Measurements from ENCODE around the gene DDX23. TPM values are rescaled to one million over a fixed set of nuclear protein-coding genes. Genes with fewer than 3 reads are reported as not detected.

Gene DDX23
- total RNA-seq, 1 donor from 2014 or later: 59.1 TPM

DNA sequence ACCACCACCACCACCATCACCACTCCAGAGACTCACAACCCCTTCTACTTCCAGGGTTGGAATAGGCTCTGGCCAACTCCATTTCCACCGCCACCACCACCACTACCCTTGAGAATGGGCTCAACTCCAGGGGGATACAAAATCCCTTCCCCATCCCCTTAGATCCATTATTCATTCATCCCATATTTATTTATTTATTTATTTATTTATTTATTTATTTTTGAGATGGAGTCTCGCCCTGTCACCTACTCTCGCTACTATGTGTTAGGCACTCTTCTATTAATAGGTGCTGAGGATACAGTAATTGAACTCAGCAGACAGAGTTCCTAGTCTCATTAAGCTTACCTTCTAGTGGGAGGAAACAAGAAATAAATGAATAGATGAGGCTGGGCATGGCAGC lies 58.3 kb downstream of the DDX23 start:
- Mint-ChIP-seq H3K27ac (ENCODE audit: unreplicated experiment) (no peak overlapping the region), H3K4me1 (ENCODE audit: low read depth) (peaks cover 16% of the 10 kb centered on the region), H3K9me3 (ENCODE audit: low read depth) (no peaks in the 10 kb centered on the region), H3K27me3 (ENCODE audit: low read depth) (no peaks in the 10 kb centered on the region), H3K4me3 (ENCODE audit: unreplicated experiment) (no peak overlapping the region), H3K36me3 (ENCODE audit: low read depth) (no peaks in the 10 kb centered on the region)
- DNase-seq (ENCODE audit: low spot score): no peak
- TF ChIP-seq, protein P1, sequence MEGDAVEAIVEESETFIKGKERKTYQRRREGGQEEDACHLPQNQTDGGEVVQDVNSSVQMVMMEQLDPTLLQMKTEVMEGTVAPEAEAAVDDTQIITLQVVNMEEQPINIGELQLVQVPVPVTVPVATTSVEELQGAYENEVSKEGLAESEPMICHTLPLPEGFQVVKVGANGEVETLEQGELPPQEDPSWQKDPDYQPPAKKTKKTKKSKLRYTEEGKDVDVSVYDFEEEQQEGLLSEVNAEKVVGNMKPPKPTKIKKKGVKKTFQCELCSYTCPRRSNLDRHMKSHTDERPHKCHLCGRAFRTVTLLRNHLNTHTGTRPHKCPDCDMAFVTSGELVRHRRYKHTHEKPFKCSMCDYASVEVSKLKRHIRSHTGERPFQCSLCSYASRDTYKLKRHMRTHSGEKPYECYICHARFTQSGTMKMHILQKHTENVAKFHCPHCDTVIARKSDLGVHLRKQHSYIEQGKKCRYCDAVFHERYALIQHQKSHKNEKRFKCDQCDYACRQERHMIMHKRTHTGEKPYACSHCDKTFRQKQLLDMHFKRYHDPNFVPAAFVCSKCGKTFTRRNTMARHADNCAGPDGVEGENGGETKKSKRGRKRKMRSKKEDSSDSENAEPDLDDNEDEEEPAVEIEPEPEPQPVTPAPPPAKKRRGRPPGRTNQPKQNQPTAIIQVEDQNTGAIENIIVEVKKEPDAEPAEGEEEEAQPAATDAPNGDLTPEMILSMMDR (IDR thresholded peaks at IDR 0.05): no peak

DNA sequence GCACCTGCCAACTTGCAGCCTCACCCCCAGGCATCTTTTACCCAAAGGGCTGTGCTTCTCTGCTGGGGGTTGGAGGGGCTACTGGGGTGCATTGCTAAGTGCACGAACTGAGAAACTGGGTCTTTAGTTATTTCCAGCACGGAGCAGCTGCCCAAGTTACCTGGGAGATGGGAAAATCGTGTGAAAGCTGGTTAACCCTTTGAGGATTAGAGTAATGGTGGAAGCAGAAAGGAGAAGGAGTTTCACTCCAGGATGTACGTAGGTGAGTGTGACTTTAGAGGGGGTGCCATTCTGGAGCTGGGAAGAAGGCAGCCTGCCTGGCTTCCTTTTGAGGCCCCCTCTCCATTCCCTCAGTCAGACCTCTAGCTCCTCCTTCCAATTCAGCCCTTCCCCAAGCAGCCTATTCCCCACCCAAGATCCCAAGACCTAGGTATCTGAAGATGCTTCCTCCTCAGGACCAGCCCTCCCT lies 62.1 kb downstream of the DDX23 start:
- Mint-ChIP-seq H3K27me3 (ENCODE audit: low read depth) (no peaks in the 10 kb centered on the region), H3K4me1 (ENCODE audit: low read depth) (peaks cover 38% of the 10 kb centered on the region), H3K4me3 (ENCODE audit: unreplicated experiment) (peak overlapping the region; percentile 93), H3K36me3 (ENCODE audit: low read depth) (no peaks in the 10 kb centered on the region), H3K27ac (ENCODE audit: unreplicated experiment) (peak overlapping the region; percentile 13), H3K9me3 (ENCODE audit: low read depth) (no peaks in the 10 kb centered on the region)
- DNase-seq (ENCODE audit: low spot score): no peak
- TF ChIP-seq, protein P1 (IDR thresholded peaks at IDR 0.05): no peak

DNA sequence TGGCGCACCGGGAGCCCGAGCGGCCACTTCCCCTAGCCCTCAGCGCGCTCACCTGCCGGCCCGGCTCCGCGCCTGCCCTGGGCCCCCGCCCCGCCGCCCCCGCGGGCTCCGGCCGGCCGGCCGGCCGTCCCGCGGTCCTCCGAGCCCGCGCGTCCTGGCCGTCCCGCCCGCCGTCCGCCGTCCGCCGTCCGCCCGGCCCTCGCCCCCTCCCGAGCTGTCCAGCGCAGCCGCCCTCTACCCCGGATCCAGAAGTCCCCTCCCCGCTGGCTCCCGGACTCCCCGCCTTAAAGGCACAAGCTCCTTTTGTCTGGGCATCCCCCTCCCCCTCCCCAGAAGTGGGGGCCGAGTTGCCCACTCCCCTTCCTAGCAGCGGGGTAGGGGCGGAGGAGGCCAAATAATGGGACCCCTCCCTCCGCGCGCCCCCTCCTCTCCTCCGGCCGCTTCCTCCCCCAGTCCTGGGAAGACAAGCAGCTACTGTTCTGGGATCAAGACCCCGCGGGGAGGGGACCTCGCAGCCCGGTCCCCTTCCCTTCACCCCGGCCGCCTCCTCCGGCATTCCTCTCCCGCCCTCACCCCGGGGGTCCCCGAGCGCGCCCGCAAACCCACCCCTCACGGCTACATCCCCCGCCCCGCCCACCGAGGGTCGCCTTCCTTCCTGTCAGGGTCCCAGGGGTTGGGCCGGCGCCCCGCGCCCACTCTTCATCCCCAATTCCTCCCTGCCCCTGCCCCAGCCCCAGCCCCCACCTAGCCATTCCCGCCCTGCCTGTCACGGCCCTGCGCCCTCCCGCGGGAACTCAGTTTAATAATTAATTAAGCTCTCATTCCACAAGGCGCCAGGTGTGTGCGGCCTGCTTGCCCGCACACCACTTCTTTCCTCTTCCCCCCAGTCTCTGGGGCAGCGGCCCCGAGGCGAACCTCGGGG lies 62.8 kb downstream of the DDX23 start, which contains the start of gene ADCY6:
TSS of gene ADCY6 (minus strand) at position 236 of the 922 bp plus-strand sequence. CDS start 5,655 bp downstream, outside the sequence.
- Mint-ChIP-seq H3K4me3 (ENCODE audit: unreplicated experiment) (peak within 1 kb of the TSS; percentile 93), H3K9me3 (ENCODE audit: low read depth) (no peaks in the 10 kb centered on the region), H3K36me3 (ENCODE audit: low read depth) (no peaks in the 10 kb centered on the region), H3K27ac (ENCODE audit: unreplicated experiment) (peak within 1 kb of the TSS; percentile 92), H3K27me3 (ENCODE audit: low read depth) (no peaks in the 10 kb centered on the region), H3K4me1 (ENCODE audit: low read depth) (peaks cover 38% of the 10 kb centered on the region)
- TF ChIP-seq, protein P1 (IDR thresholded peaks at IDR 0.05): peak; percentile 24
- no peak for DNase-seq (ENCODE audit: low spot score)

DNA sequence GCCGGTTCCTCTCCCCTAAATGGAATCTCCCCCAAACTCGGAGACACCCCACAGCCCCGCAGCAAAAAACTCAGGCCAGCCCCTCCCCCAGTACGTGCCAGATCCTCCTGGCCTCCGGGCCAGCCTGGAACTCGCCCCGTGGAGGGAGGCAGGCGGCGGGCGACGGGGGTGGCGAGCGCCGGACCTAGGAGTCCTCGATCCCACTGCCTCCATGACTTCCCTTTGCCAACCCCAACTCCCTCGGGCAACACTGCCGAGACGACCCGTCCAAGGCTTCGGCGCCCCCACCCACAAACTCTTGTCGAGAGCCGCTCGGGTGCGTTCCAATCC lies 63.5 kb downstream of the DDX23 start:
- Mint-ChIP-seq H3K36me3 (ENCODE audit: low read depth) (no peaks in the 10 kb centered on the region), H3K9me3 (ENCODE audit: low read depth) (no peaks in the 10 kb centered on the region), H3K27ac (ENCODE audit: unreplicated experiment) (peak overlapping the region; percentile 92), H3K27me3 (ENCODE audit: low read depth) (no peaks in the 10 kb centered on the region), H3K4me3 (ENCODE audit: unreplicated experiment) (peak overlapping the region; percentile 93), H3K4me1 (ENCODE audit: low read depth) (peaks cover 38% of the 10 kb centered on the region)
- TF ChIP-seq, protein P1 (IDR thresholded peaks at IDR 0.05): no peak
- DNase-seq (ENCODE audit: low spot score): no peak

DNA sequence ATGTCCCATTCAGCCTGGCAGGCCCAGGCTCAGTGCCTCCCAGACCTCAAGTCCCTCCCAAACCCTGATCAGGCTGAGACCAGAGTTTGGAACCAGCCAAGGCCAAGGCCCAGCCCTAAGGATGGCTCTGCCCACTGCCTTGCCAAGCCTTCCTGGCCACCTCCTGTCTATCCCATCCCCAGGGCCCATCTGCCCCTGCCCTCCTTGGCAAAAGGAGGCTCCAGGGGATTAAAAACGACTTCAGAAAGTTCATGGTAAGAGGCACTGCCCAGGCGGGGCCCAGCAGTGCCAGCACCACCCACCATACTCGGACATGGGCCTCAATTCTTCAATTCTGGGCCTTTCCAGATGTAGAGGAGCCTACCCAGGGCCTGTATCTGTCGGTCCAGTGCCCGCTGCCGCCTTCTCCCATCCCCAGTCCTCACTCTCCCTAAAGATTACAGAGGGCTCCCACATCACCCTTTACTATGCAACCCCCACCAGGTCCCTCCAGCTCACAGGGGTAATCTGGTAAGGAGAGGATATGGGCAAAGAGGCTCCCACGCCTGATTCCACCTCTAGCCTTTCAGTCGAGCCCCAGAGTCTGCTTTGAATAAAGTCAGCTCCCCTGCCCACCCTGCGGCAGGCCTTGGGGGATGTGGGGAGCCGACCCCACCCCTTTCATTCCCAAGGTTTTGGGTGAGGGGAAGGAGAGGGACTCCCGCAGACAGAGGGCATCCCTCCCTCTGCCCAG lies 64.0 kb downstream of the DDX23 start:
- Mint-ChIP-seq H3K27me3 (ENCODE audit: low read depth) (no peaks in the 10 kb centered on the region), H3K36me3 (ENCODE audit: low read depth) (no peaks in the 10 kb centered on the region), H3K9me3 (ENCODE audit: low read depth) (no peaks in the 10 kb centered on the region), H3K27ac (ENCODE audit: unreplicated experiment) (peak overlapping the region; percentile 92), H3K4me1 (ENCODE audit: low read depth) (peaks cover 41% of the 10 kb centered on the region), H3K4me3 (ENCODE audit: unreplicated experiment) (peak overlapping the region; percentile 93)
- DNase-seq (ENCODE audit: low spot score): peak; percentile 53
- TF ChIP-seq, protein P1 (IDR thresholded peaks at IDR 0.05): no peak

All from chondrocyte (in vitro differentiated cells).